Pancreas (tissue), 10 donors: ENCODE results near the gene FGB. TPM values are rescaled to one million over a fixed set of nuclear protein-coding genes. Genes with fewer than 3 reads are reported as not detected.

ENCODE experiments used
- ATAC-seq, 4 donors: fragments of 200-7000 bp; cut with Tn5 transposase; one replicate each; pipeline versions ENCODE4 v1.8.0 to v1.9.1; 2020; ENCODE audit warnings: mild to moderate bottlenecking in 4 of 4, moderate library complexity in 4 of 4
- DNase-seq, 6 donors: peaks; one replicate each; pipeline ENCODE4 v3.0.0-alpha.2; 2020
- FAIRE-seq: peaks from 2 replicates; lab custom pipeline; 2012; peaks lifted over from hg19 to GRCh38; lab: Jason Lieb, UNC
- H3K27ac ChIP-seq, 4 donors: fragments of 200-600 bp; sonication (generic); 1 replicate in 3 of 4; 2 replicates in 1 of 4; pipeline versions ENCODE4 v1.5.0 to v1.8.0; 2020
- H3K27me3 ChIP-seq, 4 donors: fragments of 200-600 bp; one replicate each; pipeline ENCODE4 v1.8.0; 2021
- H3K36me3 ChIP-seq, 3 donors: fragments of 200-600 bp; sonication (generic) in 1 of 3; one replicate each; pipeline versions ENCODE4 v1.5.0 to v1.8.0; 2020 to 2021
- H3K4me1 ChIP-seq, 3 donors: fragments of 200-600 bp; one replicate each; pipeline ENCODE4 v1.8.0; 2021
- H3K4me3 ChIP-seq, 4 donors: fragments of 200-600 bp; sonication (generic) in 2 of 4; one replicate each; pipeline versions ENCODE4 v1.5.0 to v1.8.0; 2020 to 2021
- H3K9me3 ChIP-seq, 4 donors: fragments of 200-600 bp; one replicate each; pipeline ENCODE4 v1.8.0; 2021
- WGBS, 2 donors: extraction: QIAGEN DNeasy Blood & Tissue Kit; methylation state at CpG; one replicate each; pipeline ENCODE4 v1.1.7; 2013; 5-methylcytosine and 5-hydroxymethylcytosine counted together
- intact Hi-C, 3 donors: fragments of 100-400 bp; cut with DNase I; formaldehyde crosslinking; loops; one replicate each; pipeline versions ENCODE4 v1.11.1 to v1.14.2; 2022
- polyA plus RNA-seq, 2 donors: library from polyadenylated mRNA; stranded (reverse); fragments of 200-250 nt; gene quantifications; one replicate each; pipeline ENCODE4 v1.2.3, GENCODE V29; 2013
- total RNA-seq, 6 donors: library from RNA; stranded (reverse); fragmentation: NEBNext Ultra II Directional in 4 of 6; extraction: Animal tissue kit (Norgen Biotek cat#: 25700) in 4 of 6; gene quantifications; one replicate each; pipeline versions ENCODE4 v1.2.1 to v1.2.4, GENCODE V29; 2021 to 2023
- TF ChIP-seq, protein P1 (sequence below), 4 donors: fragments of 200-600 bp; sonication (generic) in 3 of 4; IDR thresholded peaks; one replicate each; pipeline versions ENCODE4 v1.5.0 to v1.8.0; 2021; ENCODE audit warnings: antibody characterized with exemption in 4 of 4
- donor health status: healthy with polysubstance abuse.
- donor health status: DM: no; HTN: no; CAD: no; lungs with moderate emphysema.
- donor health status: DM: no; HTN: no; CAD: no.
- donor health status: control.
- donor health status: control.
- donor health status: Bipolar disorder and iron deficiency.
- donor health status: DM: yes; HTN: yes; CAD: no.
- donor health status: DM: no; HTN: no; CAD: no.
- donor health status: DM: no; HTN: no; CAD: no.
- donor health status: DM: yes; HTN: yes; CAD: no.

Gene FGB
- total and polyA plus RNA-seq, 8 donors, result 0.20 to 6.6 (median 1.3) TPM; not detected in 2

GRCh38 chr4:154526151-154526550 is 36.7 kb upstream of the FGB start:
- Histone ChIP-seq H3K27ac (no peak overlapping the region), H3K4me3 (no peak overlapping the region), H3K36me3 (no peaks in the 10 kb centered on the region), H3K27me3 (peaks cover 0 to 6% (median 0%) of the 10 kb centered on the region in 4 donors), H3K9me3 (no peaks in the 10 kb centered on the region), H3K4me1 (no peaks in the 10 kb centered on the region)
- intact Hi-C loops, result no loop called here
- TF ChIP-seq, protein P1, sequence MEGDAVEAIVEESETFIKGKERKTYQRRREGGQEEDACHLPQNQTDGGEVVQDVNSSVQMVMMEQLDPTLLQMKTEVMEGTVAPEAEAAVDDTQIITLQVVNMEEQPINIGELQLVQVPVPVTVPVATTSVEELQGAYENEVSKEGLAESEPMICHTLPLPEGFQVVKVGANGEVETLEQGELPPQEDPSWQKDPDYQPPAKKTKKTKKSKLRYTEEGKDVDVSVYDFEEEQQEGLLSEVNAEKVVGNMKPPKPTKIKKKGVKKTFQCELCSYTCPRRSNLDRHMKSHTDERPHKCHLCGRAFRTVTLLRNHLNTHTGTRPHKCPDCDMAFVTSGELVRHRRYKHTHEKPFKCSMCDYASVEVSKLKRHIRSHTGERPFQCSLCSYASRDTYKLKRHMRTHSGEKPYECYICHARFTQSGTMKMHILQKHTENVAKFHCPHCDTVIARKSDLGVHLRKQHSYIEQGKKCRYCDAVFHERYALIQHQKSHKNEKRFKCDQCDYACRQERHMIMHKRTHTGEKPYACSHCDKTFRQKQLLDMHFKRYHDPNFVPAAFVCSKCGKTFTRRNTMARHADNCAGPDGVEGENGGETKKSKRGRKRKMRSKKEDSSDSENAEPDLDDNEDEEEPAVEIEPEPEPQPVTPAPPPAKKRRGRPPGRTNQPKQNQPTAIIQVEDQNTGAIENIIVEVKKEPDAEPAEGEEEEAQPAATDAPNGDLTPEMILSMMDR (IDR thresholded peaks at IDR 0.05), result no peak
- FAIRE-seq (no peak), DNase-seq (no peak), ATAC-seq (no peak)
- WGBS, 2 donors, result 27 to 29% methylated on average over 2 of the region's 2 CpGs

- Histone ChIP-seq H3K27ac (no peak overlapping the region), H3K4me3 (no peak overlapping the region), H3K4me1 (no peaks in the 10 kb centered on the region), H3K27me3 (peaks cover 0 to 5% (median 1%) of the 10 kb centered on the region in 4 donors), H3K36me3 (no peaks in the 10 kb centered on the region), H3K9me3 (no peaks in the 10 kb centered on the region)
- DNase-seq (no peak), FAIRE-seq (no peak), ATAC-seq (no peak)
- TF ChIP-seq, protein P1 (IDR thresholded peaks at IDR 0.05), result no peak
- WGBS, 2 donors, result 80 to 83% methylated on average over 4 of the region's 4 CpGs
- intact Hi-C loops, result no loop called here
Measured at GRCh38 chr4:154527308-154527707, 35.5 kb upstream of the FGB start.

- DNase-seq (no peak), FAIRE-seq (no peak)
Measured at GRCh38 chr4:154528869-154529268, 33.9 kb upstream of the FGB start.

DNA sequence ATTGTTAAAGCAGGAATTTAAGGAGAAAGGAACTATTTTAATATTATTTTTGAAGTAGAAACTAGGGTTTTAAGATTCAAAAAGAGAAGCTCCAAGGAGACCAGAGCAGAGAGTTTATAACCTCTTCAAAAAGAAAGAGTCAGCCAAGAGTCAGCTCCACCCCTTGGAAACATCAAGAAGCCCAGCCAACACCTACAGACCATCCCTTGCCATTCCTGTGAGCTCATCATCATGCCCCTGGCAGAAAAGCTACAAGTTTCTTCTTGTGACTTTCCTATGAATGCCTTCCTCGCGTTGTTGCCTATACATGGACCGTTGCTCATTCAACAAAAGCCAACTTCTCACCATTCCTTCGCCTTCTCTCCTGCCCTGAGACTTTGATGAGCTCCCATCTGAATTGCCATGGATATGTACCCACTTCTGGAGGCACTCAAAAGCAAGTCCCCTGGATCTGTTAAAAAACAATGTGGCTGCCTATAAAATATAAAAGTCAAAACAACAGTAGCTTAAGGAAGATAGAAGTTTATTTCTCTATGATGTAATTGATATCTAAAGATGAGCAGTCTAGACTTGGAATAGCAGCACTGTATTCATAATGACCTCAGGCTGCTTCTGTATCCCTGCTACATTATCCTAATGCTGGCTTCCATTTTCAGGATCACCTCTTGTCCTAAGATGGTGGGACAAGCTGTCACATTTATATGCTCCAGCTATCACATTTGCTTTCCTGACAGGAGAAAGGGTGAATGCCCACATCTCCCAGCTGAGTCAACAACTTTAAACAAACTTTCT is 32.9 kb upstream of the FGB start:
- H3K27ac ChIP-seq, result no peak overlapping the region
- peaks cover 0 to 3% (median 0%) of the 10 kb centered on the region in 4 donors for H3K27me3 ChIP-seq
- H3K4me3 ChIP-seq, result no peak overlapping the region
- intact Hi-C loops, result no loop called here
- ATAC-seq, result peak in 1 of 4 donors; percentile 53
- DNase-seq, result no peak
- 78 to 82% methylated on average over 4 of the region's 4 CpGs for WGBS, 2 donors
- no peaks in the 10 kb centered on the region for H3K4me1 ChIP-seq
- TF ChIP-seq, protein P1 (IDR thresholded peaks at IDR 0.05), result no peak
- no peaks in the 10 kb centered on the region for H3K36me3 ChIP-seq
- no peak for FAIRE-seq
- no peaks in the 10 kb centered on the region for H3K9me3 ChIP-seq

More at GRCh38 chr4:154528869-154529268, 33.9 kb upstream of the FGB start:
- no peaks in the 10 kb centered on the region for H3K4me1 ChIP-seq
- no peaks in the 10 kb centered on the region for H3K36me3 ChIP-seq
- H3K4me3 ChIP-seq, result no peak overlapping the region
- WGBS, 2 donors, result 35 to 55% methylated on average over 2 of the region's 2 CpGs
- intact Hi-C loops, result no loop called here
- H3K27ac ChIP-seq, result no peak overlapping the region
- no peaks in the 10 kb centered on the region for H3K9me3 ChIP-seq
- TF ChIP-seq, protein P1 (IDR thresholded peaks at IDR 0.05), result no peak
- peaks cover 0 to 3% (median 0%) of the 10 kb centered on the region in 4 donors for H3K27me3 ChIP-seq
- peak in 1 of 4 donors; percentile 67 for ATAC-seq

- 69 to 77% methylated on average over 1 of the region's 1 CpG for WGBS, 2 donors
- H3K4me3 ChIP-seq, result no peak overlapping the region
- intact Hi-C loops, result no loop called here
- H3K27ac ChIP-seq, result no peak overlapping the region
- peaks cover 0 to 18% (median 9%) of the 10 kb centered on the region in 3 donors for H3K36me3 ChIP-seq
- FAIRE-seq (no peak), DNase-seq (no peak), ATAC-seq (no peak)
- TF ChIP-seq, protein P1 (IDR thresholded peaks at IDR 0.05), result no peak
- peaks cover 0 to 3% (median 0%) of the 10 kb centered on the region in 4 donors for H3K27me3 ChIP-seq
- H3K9me3 ChIP-seq, result no peaks in the 10 kb centered on the region
- no peaks in the 10 kb centered on the region for H3K4me1 ChIP-seq
Measured at GRCh38 chr4:154534296-154534695, 28.5 kb upstream of the FGB start.
